ENCODE data around the gene NDFIP2. TPM values are rescaled to one million over a fixed set of nuclear protein-coding genes. Genes with fewer than 3 reads are reported as not detected.

The NDFIP2 gene
- total RNA-seq, 1 experiment from 2014 or later: 29.6 TPM

DNA sequence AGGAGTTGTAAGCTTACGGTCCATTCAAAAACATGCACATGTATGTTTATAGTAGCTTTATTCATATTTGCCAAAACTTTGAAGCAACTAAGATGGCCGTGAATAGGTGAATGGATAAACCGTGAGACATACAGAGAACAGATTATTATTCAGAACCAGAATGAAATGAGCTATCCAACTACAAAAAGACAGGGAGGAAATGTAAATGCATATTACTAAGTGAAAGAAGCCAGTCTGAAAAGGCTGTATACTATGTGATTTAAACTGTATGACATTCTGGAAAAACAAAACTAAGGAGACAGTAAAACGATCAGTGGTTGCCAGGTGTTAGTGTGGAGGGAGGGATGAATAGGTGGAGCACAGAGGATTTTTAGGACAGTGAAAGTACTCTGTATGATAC, 19.9 kb downstream of the NDFIP2 start:
- ChIA-PET CTCF (no interaction called here), POLR2A (no interaction called here)
- ATAC-seq (no peak), DNase-seq (ENCODE audit: low read depth, low spot score) (no peak)
- BruUV-seq (replicated peaks): no TSS peak
- Histone ChIP-seq H3K4me1 (ENCODE audit: control insufficient read depth, insufficient read depth, low read length) (no peaks in the 10 kb centered on the region), H3K9me3 (ENCODE audit: control insufficient read depth, insufficient read depth, low read depth, low read length) (no peaks in the 10 kb centered on the region), H3K27ac (ENCODE audit: low read length) (no peak overlapping the region), H3K27me3 (ENCODE audit: control insufficient read depth, insufficient read depth, low read length) (no peaks in the 10 kb centered on the region), H3K4me3 (ENCODE audit: low read depth in 2 of 2, low read length in 2 of 2) (no peak overlapping the region), H3K36me3 (ENCODE audit: control insufficient read depth, insufficient read depth, low read length) (no peaks in the 10 kb centered on the region)
- intact Hi-C loops (cut with micrococcal nuclease; ENCODE audit: unreplicated experiment) (no loop called here), in situ Hi-C loops (cut with HindIII; ENCODE audit: low pct_unique_long_range_greater_than_20kb, low sequenced_read_pairs) (no loop called here)
- TF ChIP-seq POLR2AphosphoS5 (IDR thresholded peaks at IDR 0.05; ENCODE audit: low read depth, low read length) (no peak), SIN3A (IDR thresholded peaks at IDR 0.05; ENCODE audit: borderline replicate concordance, insufficient read depth, low read depth, low read length) (no peak), TCF7L2 (IDR thresholded peaks at IDR 0.05; ENCODE audit: low read depth, low read length) (no peak)
- TF ChIP-seq, protein P1, sequence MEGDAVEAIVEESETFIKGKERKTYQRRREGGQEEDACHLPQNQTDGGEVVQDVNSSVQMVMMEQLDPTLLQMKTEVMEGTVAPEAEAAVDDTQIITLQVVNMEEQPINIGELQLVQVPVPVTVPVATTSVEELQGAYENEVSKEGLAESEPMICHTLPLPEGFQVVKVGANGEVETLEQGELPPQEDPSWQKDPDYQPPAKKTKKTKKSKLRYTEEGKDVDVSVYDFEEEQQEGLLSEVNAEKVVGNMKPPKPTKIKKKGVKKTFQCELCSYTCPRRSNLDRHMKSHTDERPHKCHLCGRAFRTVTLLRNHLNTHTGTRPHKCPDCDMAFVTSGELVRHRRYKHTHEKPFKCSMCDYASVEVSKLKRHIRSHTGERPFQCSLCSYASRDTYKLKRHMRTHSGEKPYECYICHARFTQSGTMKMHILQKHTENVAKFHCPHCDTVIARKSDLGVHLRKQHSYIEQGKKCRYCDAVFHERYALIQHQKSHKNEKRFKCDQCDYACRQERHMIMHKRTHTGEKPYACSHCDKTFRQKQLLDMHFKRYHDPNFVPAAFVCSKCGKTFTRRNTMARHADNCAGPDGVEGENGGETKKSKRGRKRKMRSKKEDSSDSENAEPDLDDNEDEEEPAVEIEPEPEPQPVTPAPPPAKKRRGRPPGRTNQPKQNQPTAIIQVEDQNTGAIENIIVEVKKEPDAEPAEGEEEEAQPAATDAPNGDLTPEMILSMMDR (IDR thresholded peaks at IDR 0.05): no peak

- POLR2A ChIA-PET: no interaction called here
- no peaks in the 10 kb centered on the region for H3K9me3 ChIP-seq (ENCODE audit: control insufficient read depth, insufficient read depth, low read depth, low read length)
- intact Hi-C loops (cut with micrococcal nuclease; ENCODE audit: unreplicated experiment): no loop called here
- CTCF ChIA-PET: no interaction called here
- in situ Hi-C loops (cut with HindIII; ENCODE audit: low pct_unique_long_range_greater_than_20kb, low sequenced_read_pairs): no loop called here
- no peak overlapping the region for H3K27ac ChIP-seq (ENCODE audit: low read length)
- no peaks in the 10 kb centered on the region for H3K36me3 ChIP-seq (ENCODE audit: control insufficient read depth, insufficient read depth, low read length)
- ATAC-seq (no peak), DNase-seq (ENCODE audit: low read depth, low spot score) (no peak)
- no peak overlapping the region for H3K4me3 ChIP-seq (ENCODE audit: low read depth in 2 of 2, low read length in 2 of 2)
- no TSS peak for BruUV-seq (replicated peaks)
- H3K4me1 ChIP-seq (ENCODE audit: control insufficient read depth, insufficient read depth, low read length): no peaks in the 10 kb centered on the region
- H3K27me3 ChIP-seq (ENCODE audit: control insufficient read depth, insufficient read depth, low read length): no peaks in the 10 kb centered on the region
- TF ChIP-seq POLR2AphosphoS5 (IDR thresholded peaks at IDR 0.05; ENCODE audit: low read depth, low read length) (no peak), SIN3A (IDR thresholded peaks at IDR 0.05; ENCODE audit: borderline replicate concordance, insufficient read depth, low read depth, low read length) (no peak), TCF7L2 (IDR thresholded peaks at IDR 0.05; ENCODE audit: low read depth, low read length) (no peak)
- TF ChIP-seq, protein P2, sequence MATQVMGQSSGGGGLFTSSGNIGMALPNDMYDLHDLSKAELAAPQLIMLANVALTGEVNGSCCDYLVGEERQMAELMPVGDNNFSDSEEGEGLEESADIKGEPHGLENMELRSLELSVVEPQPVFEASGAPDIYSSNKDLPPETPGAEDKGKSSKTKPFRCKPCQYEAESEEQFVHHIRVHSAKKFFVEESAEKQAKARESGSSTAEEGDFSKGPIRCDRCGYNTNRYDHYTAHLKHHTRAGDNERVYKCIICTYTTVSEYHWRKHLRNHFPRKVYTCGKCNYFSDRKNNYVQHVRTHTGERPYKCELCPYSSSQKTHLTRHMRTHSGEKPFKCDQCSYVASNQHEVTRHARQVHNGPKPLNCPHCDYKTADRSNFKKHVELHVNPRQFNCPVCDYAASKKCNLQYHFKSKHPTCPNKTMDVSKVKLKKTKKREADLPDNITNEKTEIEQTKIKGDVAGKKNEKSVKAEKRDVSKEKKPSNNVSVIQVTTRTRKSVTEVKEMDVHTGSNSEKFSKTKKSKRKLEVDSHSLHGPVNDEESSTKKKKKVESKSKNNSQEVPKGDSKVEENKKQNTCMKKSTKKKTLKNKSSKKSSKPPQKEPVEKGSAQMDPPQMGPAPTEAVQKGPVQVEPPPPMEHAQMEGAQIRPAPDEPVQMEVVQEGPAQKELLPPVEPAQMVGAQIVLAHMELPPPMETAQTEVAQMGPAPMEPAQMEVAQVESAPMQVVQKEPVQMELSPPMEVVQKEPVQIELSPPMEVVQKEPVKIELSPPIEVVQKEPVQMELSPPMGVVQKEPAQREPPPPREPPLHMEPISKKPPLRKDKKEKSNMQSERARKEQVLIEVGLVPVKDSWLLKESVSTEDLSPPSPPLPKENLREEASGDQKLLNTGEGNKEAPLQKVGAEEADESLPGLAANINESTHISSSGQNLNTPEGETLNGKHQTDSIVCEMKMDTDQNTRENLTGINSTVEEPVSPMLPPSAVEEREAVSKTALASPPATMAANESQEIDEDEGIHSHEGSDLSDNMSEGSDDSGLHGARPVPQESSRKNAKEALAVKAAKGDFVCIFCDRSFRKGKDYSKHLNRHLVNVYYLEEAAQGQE (IDR thresholded peaks at IDR 0.05; ENCODE audit: insufficient read depth in 1 of 2, low read depth in 2 of 2, low read length in 1 of 2): no peak
- TF ChIP-seq, protein P1 (IDR thresholded peaks at IDR 0.05): no peak
These were observed 20.7 kb downstream of the NDFIP2 start for GRCh38 chr13:79501538-79502232.

All from Panc1 (cell line).